ENCODE measurements around the gene STK38L. TPM values are rescaled to one million over a fixed set of nuclear protein-coding genes. Genes with fewer than 3 reads are reported as not detected.

STK38L gene
- polyA plus RNA-seq, 1 of the 3 experiments (the other 2 are of a cell fraction): 4.7 TPM

- TF ChIP-seq NFIC (IDR thresholded peaks at IDR 0.05; ENCODE audit: borderline replicate concordance): no peak
- TF ChIP-seq MXI1 (IDR thresholded peaks at IDR 0.05; ENCODE audit: low read depth, low read length): peak; percentile 3; the same call in 1 of the 2 replicates
- peak; percentile 14; the same call in 1 of the 2 replicates for TF ChIP-seq MAX (IDR thresholded peaks at IDR 0.05; ENCODE audit: low read depth)
- H3K4me3 ChIP-seq (ENCODE audit: low read depth in 2 of 2, low read length in 1 of 2): peak overlapping the region; percentile 83 to 89
- H3K9ac ChIP-seq: peak overlapping the region; percentile 82
- H3K4me1 ChIP-seq (ENCODE audit: control insufficient read depth in 1 of 2, insufficient read depth in 2 of 2, low read depth in 1 of 2, low read length in 1 of 2): peaks cover 0 to 14% of the 10 kb centered on the region in 2 experiments; a peak in 2 of 4 replicates
- H3K27me3 ChIP-seq (ENCODE audit: insufficient read depth): no peaks in the 10 kb centered on the region
- 16% methylated on average over 18 of the region's 18 CpGs for WGBS (ENCODE audit: low lambda C conversion rate)
- peak overlapping the region; percentile 56 for H2AFZ ChIP-seq (ENCODE audit: low read depth)
- peak overlapping the region; percentile 81 for H3K4me2 ChIP-seq
- peak overlapping the region; percentile 74 to 84 for H3K27ac ChIP-seq (ENCODE audit: low read depth in 2 of 2, low read length in 1 of 2)
- H3K36me3 ChIP-seq (replicated peaks in 1 of 2; ENCODE audit: control insufficient read depth in 1 of 2, insufficient read depth in 2 of 2, low read length in 1 of 2): peaks cover 0 to 2% of the 10 kb centered on the region in 2 experiments
- H3K9me3 ChIP-seq: no peaks in the 10 kb centered on the region
- DNase-seq: peak; percentile 9
- ChIA-PET POLR2A (no interaction called here), CTCF (interaction anchor here (0.7 to 1.6 kb wide), 5 partner anchors 13 to 474 kb away, joined by 3 to 4 read pairs (median 3); no protein-coding TSS in a partner anchor)
- peaks cover 52% of the 10 kb centered on the region for H3K79me2 ChIP-seq (ENCODE audit: insufficient read depth)
- H3F3A ChIP-seq (replicated peaks; ENCODE audit: insufficient read depth): peaks cover 7% of the 10 kb centered on the region
- no peaks in the 10 kb centered on the region for H3K9me2 ChIP-seq
- H4K20me1 ChIP-seq (ENCODE audit: insufficient read depth): no peaks in the 10 kb centered on the region
These were observed 803 bp downstream of the STK38L start for GRCh38 chr12:27244689-27245488.

GRCh38 chr12:27246141-27246540 is 2.1 kb downstream of the STK38L start:
- H3K27ac ChIP-seq (ENCODE audit: low read depth in 2 of 2, low read length in 1 of 2): peak overlapping the region in 1 of 2 experiments; percentile 74; a peak in 1 of 4 replicates
- 65% methylated on average over 2 of the region's 2 CpGs for WGBS (ENCODE audit: low lambda C conversion rate)
- H4K20me1 ChIP-seq (ENCODE audit: insufficient read depth): no peaks in the 10 kb centered on the region
- H3K27me3 ChIP-seq (ENCODE audit: insufficient read depth): no peaks in the 10 kb centered on the region
- H2AFZ ChIP-seq (ENCODE audit: low read depth): 0 out of 2 replicates have a peak overlapping the region, but pooled peaks have one; percentile 56
- H3K36me3 ChIP-seq (replicated peaks in 1 of 2; ENCODE audit: control insufficient read depth in 1 of 2, insufficient read depth in 2 of 2, low read length in 1 of 2): peaks cover 0 to 4% of the 10 kb centered on the region in 2 experiments
- peak overlapping the region in 1 of 2 experiments; percentile 83; a peak in 3 of 4 replicates for H3K4me3 ChIP-seq (ENCODE audit: low read depth in 2 of 2, low read length in 1 of 2)
- POLR2A ChIA-PET: no interaction called here
- H3K9me3 ChIP-seq: no peaks in the 10 kb centered on the region
- H3K9me2 ChIP-seq: no peaks in the 10 kb centered on the region
- CTCF ChIA-PET: interaction anchor here (1.4 kb wide), 1 partner anchor 219 kb away, joined by 4 read pairs; no protein-coding TSS in a partner anchor
- peak overlapping the region; percentile 82; the same call in 1 of the 2 replicates for H3K9ac ChIP-seq
- peaks cover 5% of the 10 kb centered on the region for H3F3A ChIP-seq (replicated peaks; ENCODE audit: insufficient read depth)
- peaks cover 63% of the 10 kb centered on the region for H3K79me2 ChIP-seq (ENCODE audit: insufficient read depth)
- peak overlapping the region; percentile 81; the same call in 1 of the 2 replicates for H3K4me2 ChIP-seq
- DNase-seq: no peak
- H3K4me1 ChIP-seq (ENCODE audit: control insufficient read depth in 1 of 2, insufficient read depth in 2 of 2, low read depth in 1 of 2, low read length in 1 of 2): peaks cover 0 to 14% of the 10 kb centered on the region in 2 experiments; a peak in 2 of 4 replicates
- TF ChIP-seq RAD21 (IDR thresholded peaks at IDR 0.05; ENCODE audit: low read length) (no peak), ZBTB33 (IDR thresholded peaks at IDR 0.05; ENCODE audit: borderline replicate concordance, low read depth) (no peak), CHD2 (IDR thresholded peaks at IDR 0.05; ENCODE audit: low read length, partially characterized antibody) (no peak), EZH2phosphoT487 (IDR thresholded peaks at IDR 0.05; ENCODE audit: borderline replicate concordance, low read depth) (no peak), TEAD4 (IDR thresholded peaks at IDR 0.05; ENCODE audit: borderline replicate concordance, insufficient read depth) (no peak), MXI1 (IDR thresholded peaks at IDR 0.05; ENCODE audit: low read depth, low read length) (no peak), RCOR1 (IDR thresholded peaks at IDR 0.05; ENCODE audit: low read length) (no peak), EP300 (IDR thresholded peaks at IDR 0.05; ENCODE audit: borderline replicate concordance in 1 of 2, low read depth in 1 of 2, low read length in 1 of 2) (no peak), IRF3 (IDR thresholded peaks at IDR 0.05; ENCODE audit: low read depth, low read length) (no peak), REST (IDR thresholded peaks at IDR 0.05; ENCODE audit: low read depth, low read length) (no peak), GABPA (IDR thresholded peaks at IDR 0.05; ENCODE audit: low read depth) (no peak), PBX3 (IDR thresholded peaks at IDR 0.05) (no peak), MAX (IDR thresholded peaks at IDR 0.05; ENCODE audit: low read depth) (no peak), JUND (IDR thresholded peaks at IDR 0.05) (no peak), GATA2 (CRISPR knock-in tag; IDR thresholded peaks at IDR 0.05) (no peak)
